ENCODE measurements around the gene FAM124B. TPM values are rescaled to one million over a fixed set of nuclear protein-coding genes. Genes with fewer than 3 reads are reported as not detected.

Gene FAM124B
- total RNA-seq, 4 donors from 2014 or later, result 0.94 to 5.8 (median 1.0) TPM; not detected in 1

DNA sequence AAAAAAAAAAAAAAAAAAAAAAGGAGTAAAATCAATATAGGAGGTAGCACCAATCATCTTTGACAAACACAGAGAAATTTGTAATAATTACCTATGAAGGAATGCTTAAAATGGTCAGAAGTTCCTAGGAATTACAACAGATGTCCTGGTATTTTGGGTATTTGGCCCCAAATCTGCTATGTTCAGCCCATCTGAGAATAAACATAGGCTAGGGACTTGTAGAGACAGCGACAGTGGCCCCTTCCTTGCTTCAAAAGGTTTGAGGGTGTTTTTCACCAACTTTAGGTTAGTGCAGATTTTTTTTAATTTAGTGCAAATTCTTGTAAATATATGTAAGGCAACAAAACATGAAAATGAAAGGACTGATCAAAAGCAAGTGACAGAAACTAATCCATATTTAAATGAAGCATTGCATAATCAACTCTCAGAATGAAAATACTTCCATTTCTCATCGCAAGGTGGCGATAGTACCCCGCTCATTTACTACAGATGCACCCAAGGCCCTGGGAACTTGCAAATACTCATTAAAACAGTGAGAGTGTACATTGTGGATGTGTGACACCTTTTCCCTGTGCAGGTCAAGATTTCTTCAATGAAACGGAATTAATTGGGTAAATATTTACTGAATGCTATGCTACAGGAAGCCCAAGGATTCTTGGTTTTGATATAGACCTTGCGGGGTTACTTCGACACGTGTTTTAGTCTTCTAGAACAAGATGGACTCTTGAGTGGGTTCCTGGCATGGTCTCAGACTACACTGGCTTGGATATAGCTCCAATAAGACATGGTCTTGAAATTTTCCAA lies 44.6 kb downstream of the FAM124B start:
- peak; percentile 63 to 95 (median 92) for TF ChIP-seq CTCF (IDR thresholded peaks at IDR 0.05)
- no peak for TF ChIP-seq POLR2A (IDR thresholded peaks at IDR 0.05)
- no peak overlapping the region for H3K27ac ChIP-seq
- H3K36me3 ChIP-seq, result no peaks in the 10 kb centered on the region
- H3K9me3 ChIP-seq, result no peaks in the 10 kb centered on the region
- no peaks in the 10 kb centered on the region for H3K4me1 ChIP-seq
- no peak overlapping the region for H3K4me3 ChIP-seq
- no peaks in the 10 kb centered on the region for H3K27me3 ChIP-seq
- peak in 2 of 3 donors; percentile 38 to 74 for DNase-seq

DNA sequence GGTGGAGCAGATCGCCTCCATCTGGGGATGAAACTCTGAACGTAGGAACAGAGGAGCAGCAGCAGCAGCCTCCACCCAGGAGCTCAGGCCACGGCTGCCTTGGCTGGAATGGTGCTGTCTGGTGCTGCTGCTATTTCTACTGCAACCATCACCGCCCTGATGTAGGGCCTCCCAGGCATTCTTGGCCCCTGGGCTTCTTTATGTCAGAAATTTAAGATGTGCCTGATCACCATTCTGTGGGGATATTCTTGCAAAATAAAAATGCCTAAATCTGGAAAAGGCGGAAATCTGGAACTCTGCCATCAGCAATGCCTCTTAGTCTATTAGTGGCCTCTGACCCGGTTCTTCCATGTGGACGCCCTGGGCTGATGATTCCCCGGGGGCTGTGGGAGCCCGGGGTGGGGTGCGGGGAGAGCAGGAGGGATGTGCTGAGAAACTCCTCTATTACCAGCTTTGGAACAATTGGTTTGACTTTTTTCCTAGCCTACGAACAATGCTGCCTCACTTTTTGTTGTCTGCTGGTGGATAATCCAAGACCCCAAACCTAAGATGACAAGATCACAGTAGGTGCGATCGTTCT lies 47.2 kb downstream of the FAM124B start:
- Histone ChIP-seq H3K27me3 (no peaks in the 10 kb centered on the region), H3K27ac (no peak overlapping the region), H3K36me3 (no peaks in the 10 kb centered on the region), H3K4me3 (no peak overlapping the region), H3K4me1 (no peaks in the 10 kb centered on the region), H3K9me3 (no peaks in the 10 kb centered on the region)
- no peak for DNase-seq
- TF ChIP-seq CTCF (IDR thresholded peaks at IDR 0.05), result no peak
- no peak for TF ChIP-seq POLR2A (IDR thresholded peaks at IDR 0.05)

- no peak overlapping the region for H3K27ac ChIP-seq
- no peaks in the 10 kb centered on the region for H3K4me1 ChIP-seq
- H3K27me3 ChIP-seq, result no peaks in the 10 kb centered on the region
- TF ChIP-seq POLR2A (IDR thresholded peaks at IDR 0.05) (no peak), CTCF (IDR thresholded peaks at IDR 0.05) (no peak)
- no peaks in the 10 kb centered on the region for H3K9me3 ChIP-seq
- no peak overlapping the region for H3K4me3 ChIP-seq
- no peak for DNase-seq
- H3K36me3 ChIP-seq, result no peaks in the 10 kb centered on the region
These were observed 51.2 kb downstream of the FAM124B start for GRCh38 chr2:224350703-224351102.

GRCh38 chr2:224349396-224349795 lies 52.5 kb downstream of the FAM124B start:
- H3K4me3 ChIP-seq, result no peak overlapping the region
- H3K27ac ChIP-seq, result no peak overlapping the region
- H3K9me3 ChIP-seq, result no peaks in the 10 kb centered on the region
- no peak for DNase-seq
- no peaks in the 10 kb centered on the region for H3K27me3 ChIP-seq
- no peaks in the 10 kb centered on the region for H3K4me1 ChIP-seq
- H3K36me3 ChIP-seq, result no peaks in the 10 kb centered on the region
- TF ChIP-seq POLR2A (IDR thresholded peaks at IDR 0.05) (no peak), CTCF (IDR thresholded peaks at IDR 0.05) (no peak)

- DNase-seq, result no peak
- H3K36me3 ChIP-seq, result no peaks in the 10 kb centered on the region
- no peaks in the 10 kb centered on the region for H3K27me3 ChIP-seq
- no peak overlapping the region for H3K27ac ChIP-seq
- H3K4me3 ChIP-seq, result no peak overlapping the region
- no peaks in the 10 kb centered on the region for H3K9me3 ChIP-seq
- no peak for TF ChIP-seq POLR2A (IDR thresholded peaks at IDR 0.05)
- TF ChIP-seq CTCF (IDR thresholded peaks at IDR 0.05), result no peak
- no peaks in the 10 kb centered on the region for H3K4me1 ChIP-seq
These were observed 54.5 kb downstream of the FAM124B start for GRCh38 chr2:224347176-224348051.

Measured in Peyer's patch (tissue), 4 donors.